HEK293 (cell line): ENCODE results near the gene PTGFRN.

Experiments used
- BCL6B ChIP-seq: fragments of 450-650 bp; formaldehyde crosslinking; IDR thresholded peaks from 2 replicates; pipeline ENCODE4 v1.5.1; 2017; ENCODE audit warnings: missing biosample characterization, missing genetic modification characterization
- IKZF3 ChIP-seq: fragments of 450-650 bp; IDR thresholded peaks from 2 replicates; pipeline ENCODE4 v1.5.0; 2018; ENCODE audit warnings: missing biosample characterization, mild to moderate bottlenecking, missing genetic modification characterization, moderate library complexity
- PRDM6 ChIP-seq: fragments of 450-650 bp; formaldehyde crosslinking; IDR thresholded peaks from 2 replicates; pipeline ENCODE4 v1.5.1; 2017; ENCODE audit warnings: missing biosample characterization, missing genetic modification characterization
- ZBTB44 ChIP-seq: fragments of 450-650 bp; IDR thresholded peaks from 2 replicates; pipeline ENCODE4 v1.5.1; 2018; ENCODE audit warnings: missing biosample characterization, mild to moderate bottlenecking, missing genetic modification characterization
- ZNF19 ChIP-seq: fragments of 450-650 bp; formaldehyde crosslinking; IDR thresholded peaks from 2 replicates; pipeline ENCODE4; 2016; ENCODE audit warnings: missing biosample characterization, missing genetic modification characterization, low read depth
- ZNF221 ChIP-seq: fragments of 450-650 bp; formaldehyde crosslinking; IDR thresholded peaks from 2 replicates; pipeline ENCODE4 v1.5.1; 2017; ENCODE audit warnings: missing biosample characterization, missing genetic modification characterization, borderline replicate concordance
- ZNF24 ChIP-seq: fragments of 450-650 bp; formaldehyde crosslinking; IDR thresholded peaks from 2 replicates; pipeline ENCODE4 v1.5.1; 2016; ENCODE audit warnings: missing biosample characterization, missing genetic modification characterization
- ZNF266 ChIP-seq: fragments of 450-650 bp; formaldehyde crosslinking; IDR thresholded peaks from 2 replicates; pipeline ENCODE4 v1.5.1; 2016; ENCODE audit warnings: missing biosample characterization, missing genetic modification characterization, low read depth
- ZNF302 ChIP-seq: fragments of 450-650 bp; formaldehyde crosslinking; IDR thresholded peaks from 2 replicates; pipeline ENCODE4 v1.5.1; 2016; ENCODE audit warnings: missing biosample characterization, missing genetic modification characterization, low read depth
- ZNF311 ChIP-seq: fragments of 450-650 bp; formaldehyde crosslinking; IDR thresholded peaks from 2 replicates; pipeline ENCODE4 v1.5.1; 2017; ENCODE audit warnings: missing biosample characterization, missing genetic modification characterization, borderline replicate concordance
- ZNF354C ChIP-seq: fragments of 450-650 bp; formaldehyde crosslinking; IDR thresholded peaks from 2 replicates; pipeline ENCODE4 v1.5.1; 2016; ENCODE audit warnings: missing biosample characterization, missing genetic modification characterization, low read depth, borderline replicate concordance
- ZNF394 ChIP-seq: fragments of 450-650 bp; formaldehyde crosslinking; IDR thresholded peaks from 2 replicates; pipeline ENCODE4 v1.5.1; 2016; ENCODE audit warnings: missing biosample characterization, missing genetic modification characterization, mild to moderate bottlenecking, moderate library complexity, borderline replicate concordance
- ZNF585B ChIP-seq: fragments of 450-650 bp; formaldehyde crosslinking; IDR thresholded peaks from 2 replicates; pipeline ENCODE4 v1.5.1; 2016; ENCODE audit warnings: missing biosample characterization, missing genetic modification characterization
- ZNF621 ChIP-seq: fragments of 450-650 bp; formaldehyde crosslinking; IDR thresholded peaks from 2 replicates; pipeline ENCODE4 v1.5.1; 2017; ENCODE audit warnings: missing biosample characterization, missing genetic modification characterization
- ZNF624 ChIP-seq: fragments of 450-650 bp; formaldehyde crosslinking; IDR thresholded peaks from 2 replicates; pipeline ENCODE4 v1.5.1; 2017; ENCODE audit warnings: missing biosample characterization, missing genetic modification characterization
- ZNF777 ChIP-seq: fragments of 450-650 bp; formaldehyde crosslinking; IDR thresholded peaks from 2 replicates; pipeline ENCODE4 v1.5.1; 2017; ENCODE audit warnings: missing biosample characterization, missing genetic modification characterization, borderline replicate concordance
- ZNF785 ChIP-seq: fragments of 450-650 bp; formaldehyde crosslinking; IDR thresholded peaks from 2 replicates; pipeline ENCODE4 v1.5.1; 2016; ENCODE audit warnings: missing biosample characterization, missing genetic modification characterization
- ZNF837 ChIP-seq: fragments of 450-650 bp; formaldehyde crosslinking; IDR thresholded peaks from 2 replicates; pipeline ENCODE4 v1.5.1; 2016; ENCODE audit warnings: missing biosample characterization, missing genetic modification characterization
- ZSCAN23 ChIP-seq: fragments of 450-650 bp; formaldehyde crosslinking; IDR thresholded peaks from 2 replicates; pipeline ENCODE4 v1.5.1; 2016; ENCODE audit warnings: missing biosample characterization, missing genetic modification characterization
- TF ChIP-seq, protein P1 (sequence below): fragments of 450-650 bp; formaldehyde crosslinking; IDR thresholded peaks from 2 replicates; pipeline ENCODE4 v1.5.1; 2016; ENCODE audit warnings: missing biosample characterization, missing genetic modification characterization, low read depth
- TF ChIP-seq, protein P2 (sequence below): fragments of 450-650 bp; formaldehyde crosslinking; IDR thresholded peaks from 2 replicates; pipeline ENCODE4 v1.5.1; 2017; ENCODE audit warnings: missing biosample characterization, missing genetic modification characterization
- TF ChIP-seq, protein P3 (sequence below): fragments of 450-650 bp; formaldehyde crosslinking; IDR thresholded peaks from 2 replicates; pipeline ENCODE4 v1.5.1; 2016; ENCODE audit warnings: missing biosample characterization, missing genetic modification characterization
- TF ChIP-seq, protein P4 (sequence below): fragments of 450-650 bp; formaldehyde crosslinking; conservative IDR thresholded peaks from 2 replicates; pipeline ENCODE4 v1.5.1; 2016; ENCODE audit warnings: low read depth, missing biosample characterization, missing genetic modification characterization

PTGFRN gene

GRCh38 chr1:116886291-116886878 lies 23.3 kb upstream of the PTGFRN start (continued):
- TF ChIP-seq BCL6B (tag by site-specific recombination) (no peak), ZSCAN23 (tag by site-specific recombination) (no peak), ZNF266 (tag by site-specific recombination) (no peak), ZNF394 (no peak), IKZF3 (tag by site-specific recombination) (no peak), ZNF24 (tag by site-specific recombination) (0 out of 2 replicates have a peak, but pooled peaks have one; percentile 24), ZNF785 (no peak), ZNF221 (tag by site-specific recombination) (no peak), ZNF585B (no peak), PRDM6 (tag by site-specific recombination) (no peak), ZNF837 (no peak), ZNF302 (tag by site-specific recombination) (no peak), ZNF777 (tag by site-specific recombination) (no peak), ZNF621 (tag by site-specific recombination) (no peak), ZNF19 (tag by site-specific recombination) (no peak), ZNF311 (tag by site-specific recombination) (no peak), ZNF354C (tag by site-specific recombination) (no peak), ZBTB44 (tag by site-specific recombination) (no peak), ZNF624 (tag by site-specific recombination) (no peak)
- TF ChIP-seq, protein P1, sequence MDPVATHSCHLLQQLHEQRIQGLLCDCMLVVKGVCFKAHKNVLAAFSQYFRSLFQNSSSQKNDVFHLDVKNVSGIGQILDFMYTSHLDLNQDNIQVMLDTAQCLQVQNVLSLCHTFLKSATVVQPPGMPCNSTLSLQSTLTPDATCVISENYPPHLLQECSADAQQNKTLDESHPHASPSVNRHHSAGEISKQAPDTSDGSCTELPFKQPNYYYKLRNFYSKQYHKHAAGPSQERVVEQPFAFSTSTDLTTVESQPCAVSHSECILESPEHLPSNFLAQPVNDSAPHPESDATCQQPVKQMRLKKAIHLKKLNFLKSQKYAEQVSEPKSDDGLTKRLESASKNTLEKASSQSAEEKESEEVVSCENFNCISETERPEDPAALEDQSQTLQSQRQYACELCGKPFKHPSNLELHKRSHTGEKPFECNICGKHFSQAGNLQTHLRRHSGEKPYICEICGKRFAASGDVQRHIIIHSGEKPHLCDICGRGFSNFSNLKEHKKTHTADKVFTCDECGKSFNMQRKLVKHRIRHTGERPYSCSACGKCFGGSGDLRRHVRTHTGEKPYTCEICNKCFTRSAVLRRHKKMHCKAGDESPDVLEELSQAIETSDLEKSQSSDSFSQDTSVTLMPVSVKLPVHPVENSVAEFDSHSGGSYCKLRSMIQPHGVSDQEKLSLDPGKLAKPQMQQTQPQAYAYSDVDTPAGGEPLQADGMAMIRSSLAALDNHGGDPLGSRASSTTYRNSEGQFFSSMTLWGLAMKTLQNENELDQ (tag by site-specific recombination), result no peak
- TF ChIP-seq, protein P2, sequence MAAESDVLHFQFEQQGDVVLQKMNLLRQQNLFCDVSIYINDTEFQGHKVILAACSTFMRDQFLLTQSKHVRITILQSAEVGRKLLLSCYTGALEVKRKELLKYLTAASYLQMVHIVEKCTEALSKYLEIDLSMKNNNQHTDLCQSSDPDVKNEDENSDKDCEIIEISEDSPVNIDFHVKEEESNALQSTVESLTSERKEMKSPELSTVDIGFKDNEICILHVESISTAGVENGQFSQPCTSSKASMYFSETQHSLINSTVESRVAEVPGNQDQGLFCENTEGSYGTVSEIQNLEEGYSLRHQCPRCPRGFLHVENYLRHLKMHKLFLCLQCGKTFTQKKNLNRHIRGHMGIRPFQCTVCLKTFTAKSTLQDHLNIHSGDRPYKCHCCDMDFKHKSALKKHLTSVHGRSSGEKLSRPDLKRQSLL (tag by site-specific recombination), result no peak
- TF ChIP-seq, protein P3, sequence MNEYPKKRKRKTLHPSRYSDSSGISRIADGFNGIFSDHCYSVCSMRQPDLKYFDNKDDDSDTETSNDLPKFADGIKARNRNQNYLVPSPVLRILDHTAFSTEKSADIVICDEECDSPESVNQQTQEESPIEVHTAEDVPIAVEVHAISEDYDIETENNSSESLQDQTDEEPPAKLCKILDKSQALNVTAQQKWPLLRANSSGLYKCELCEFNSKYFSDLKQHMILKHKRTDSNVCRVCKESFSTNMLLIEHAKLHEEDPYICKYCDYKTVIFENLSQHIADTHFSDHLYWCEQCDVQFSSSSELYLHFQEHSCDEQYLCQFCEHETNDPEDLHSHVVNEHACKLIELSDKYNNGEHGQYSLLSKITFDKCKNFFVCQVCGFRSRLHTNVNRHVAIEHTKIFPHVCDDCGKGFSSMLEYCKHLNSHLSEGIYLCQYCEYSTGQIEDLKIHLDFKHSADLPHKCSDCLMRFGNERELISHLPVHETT, result no peak
- TF ChIP-seq, protein P4, sequence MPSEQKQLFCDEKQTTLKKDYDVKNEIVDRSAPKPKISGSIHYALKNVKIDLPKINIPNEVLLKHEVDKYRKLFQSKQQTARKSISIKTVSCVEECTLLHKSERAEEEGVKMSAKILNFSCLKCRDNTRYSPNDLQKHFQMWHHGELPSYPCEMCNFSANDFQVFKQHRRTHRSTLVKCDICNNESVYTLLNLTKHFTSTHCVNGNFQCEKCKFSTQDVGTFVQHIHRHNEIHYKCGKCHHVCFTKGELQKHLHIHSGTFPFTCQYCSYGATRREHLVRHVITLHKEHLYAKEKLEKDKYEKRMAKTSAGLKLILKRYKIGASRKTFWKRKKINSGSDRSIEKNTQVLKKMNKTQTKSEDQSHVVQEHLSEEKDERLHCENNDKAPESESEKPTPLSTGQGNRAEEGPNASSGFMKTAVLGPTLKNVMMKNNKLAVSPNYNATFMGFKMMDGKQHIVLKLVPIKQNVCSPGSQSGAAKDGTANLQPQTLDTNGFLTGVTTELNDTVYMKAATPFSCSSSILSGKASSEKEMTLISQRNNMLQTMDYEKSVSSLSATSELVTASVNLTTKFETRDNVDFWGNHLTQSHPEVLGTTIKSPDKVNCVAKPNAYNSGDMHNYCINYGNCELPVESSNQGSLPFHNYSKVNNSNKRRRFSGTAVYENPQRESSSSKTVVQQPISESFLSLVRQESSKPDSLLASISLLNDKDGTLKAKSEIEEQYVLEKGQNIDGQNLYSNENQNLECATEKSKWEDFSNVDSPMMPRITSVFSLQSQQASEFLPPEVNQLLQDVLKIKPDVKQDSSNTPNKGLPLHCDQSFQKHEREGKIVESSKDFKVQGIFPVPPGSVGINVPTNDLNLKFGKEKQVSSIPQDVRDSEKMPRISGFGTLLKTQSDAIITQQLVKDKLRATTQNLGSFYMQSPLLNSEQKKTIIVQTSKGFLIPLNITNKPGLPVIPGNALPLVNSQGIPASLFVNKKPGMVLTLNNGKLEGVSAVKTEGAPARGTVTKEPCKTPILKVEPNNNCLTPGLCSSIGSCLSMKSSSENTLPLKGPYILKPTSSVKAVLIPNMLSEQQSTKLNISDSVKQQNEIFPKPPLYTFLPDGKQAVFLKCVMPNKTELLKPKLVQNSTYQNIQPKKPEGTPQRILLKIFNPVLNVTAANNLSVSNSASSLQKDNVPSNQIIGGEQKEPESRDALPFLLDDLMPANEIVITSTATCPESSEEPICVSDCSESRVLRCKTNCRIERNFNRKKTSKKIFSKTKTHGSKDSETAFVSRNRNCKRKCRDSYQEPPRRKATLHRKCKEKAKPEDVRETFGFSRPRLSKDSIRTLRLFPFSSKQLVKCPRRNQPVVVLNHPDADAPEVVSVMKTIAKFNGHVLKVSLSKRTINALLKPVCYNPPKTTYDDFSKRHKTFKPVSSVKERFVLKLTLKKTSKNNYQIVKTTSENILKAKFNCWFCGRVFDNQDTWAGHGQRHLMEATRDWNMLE, result 0 out of 2 replicates have a peak, but pooled peaks have one; percentile 39
